ENCODE results near the gene DIPK2A.
A peak's percentile ranks its signal among the peaks of the same experiment; 100 is the strongest.

The DIPK2A gene

DNA sequence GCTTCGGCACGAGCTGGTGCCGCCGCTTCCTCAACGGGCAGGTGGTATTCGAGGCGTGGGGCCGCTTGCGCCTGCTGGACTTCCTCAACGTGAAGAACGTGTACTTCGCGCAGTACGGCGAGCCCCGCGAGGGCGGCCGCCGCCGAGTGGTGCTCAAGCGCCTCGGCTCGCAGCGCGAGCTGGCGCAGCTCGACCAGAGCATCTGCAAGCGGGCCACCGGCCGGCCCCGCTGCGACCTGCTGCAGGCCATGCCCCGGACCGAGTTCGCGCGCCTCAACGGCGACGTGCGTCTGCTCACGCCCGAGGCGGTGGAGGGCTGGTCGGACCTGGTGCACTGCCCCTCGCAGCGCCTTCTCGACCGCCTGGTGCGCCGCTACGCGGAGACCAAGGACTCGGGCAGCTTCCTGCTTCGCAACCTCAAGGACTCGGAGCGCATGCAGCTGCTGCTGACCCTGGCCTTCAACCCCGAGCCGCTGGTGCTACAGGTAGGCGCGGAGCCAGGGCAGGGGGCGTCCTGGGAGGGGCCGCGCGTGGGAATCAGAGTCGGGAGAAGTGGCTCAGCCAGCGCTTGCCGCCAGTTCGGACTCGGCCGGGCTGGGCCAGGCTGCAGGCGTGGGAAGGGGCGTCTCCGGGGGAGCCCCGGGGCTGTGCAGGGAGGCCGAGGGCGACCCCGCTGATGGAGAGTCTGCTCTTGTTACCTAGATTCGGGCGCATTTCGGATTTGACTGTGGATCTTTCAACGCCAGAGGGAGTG, 1.1 kb downstream of the DIPK2A start (continued):
- TF ChIP-seq ZBTB11 (tag by site-specific recombination; conservative IDR thresholded peaks at IDR 0.05; ENCODE audit: low read depth) (peak; percentile 70; the same call in 1 of the 2 replicates), ZNF138 (tag by site-specific recombination; IDR thresholded peaks at IDR 0.05; ENCODE audit: borderline replicate concordance) (no peak), GLI2 (tag by site-specific recombination; IDR thresholded peaks at IDR 0.05; ENCODE audit: borderline replicate concordance, low read depth) (no peak), ZNF350 (tag by site-specific recombination; IDR thresholded peaks at IDR 0.05) (no peak), ZNF747 (tag by site-specific recombination; IDR thresholded peaks at IDR 0.05) (no peak), SP7 (tag by site-specific recombination; IDR thresholded peaks at IDR 0.05) (no peak), ZNF670 (tag by site-specific recombination; IDR thresholded peaks at IDR 0.05; ENCODE audit: low read depth) (no peak), ZNF211 (tag by site-specific recombination; IDR thresholded peaks at IDR 0.05; ENCODE audit: low read depth) (no peak), ZNF2 (tag by site-specific recombination; IDR thresholded peaks at IDR 0.05) (no peak), ZNF157 (tag by site-specific recombination; IDR thresholded peaks at IDR 0.05) (no peak), ZSCAN18 (tag by site-specific recombination; IDR thresholded peaks at IDR 0.05) (no peak), ZNF623 (tag by site-specific recombination; IDR thresholded peaks at IDR 0.05) (no peak), INSM2 (tag by site-specific recombination; IDR thresholded peaks at IDR 0.05) (no peak), ZFP41 (tag by site-specific recombination; IDR thresholded peaks at IDR 0.05; ENCODE audit: borderline replicate concordance) (no peak), ZNF426 (tag by site-specific recombination; IDR thresholded peaks at IDR 0.05) (no peak), ZNF366 (tag by site-specific recombination; conservative IDR thresholded peaks at IDR 0.05) (no peak), ZNF449 (tag by site-specific recombination; IDR thresholded peaks at IDR 0.05) (no peak), ZNF324 (tag by site-specific recombination; IDR thresholded peaks at IDR 0.05) (0 out of 2 replicates have a peak, but pooled peaks have one; percentile 15), ZNF391 (tag by site-specific recombination; IDR thresholded peaks at IDR 0.05; ENCODE audit: borderline replicate concordance, low read depth) (no peak), ZNF560 (tag by site-specific recombination; IDR thresholded peaks at IDR 0.05; ENCODE audit: borderline replicate concordance) (no peak), ZNF266 (tag by site-specific recombination; IDR thresholded peaks at IDR 0.05; ENCODE audit: low read depth) (no peak), ZNF184 (tag by site-specific recombination; IDR thresholded peaks at IDR 0.05) (no peak), ZNF174 (tag by site-specific recombination; IDR thresholded peaks at IDR 0.05) (no peak)
- TF ChIP-seq, protein P1, sequence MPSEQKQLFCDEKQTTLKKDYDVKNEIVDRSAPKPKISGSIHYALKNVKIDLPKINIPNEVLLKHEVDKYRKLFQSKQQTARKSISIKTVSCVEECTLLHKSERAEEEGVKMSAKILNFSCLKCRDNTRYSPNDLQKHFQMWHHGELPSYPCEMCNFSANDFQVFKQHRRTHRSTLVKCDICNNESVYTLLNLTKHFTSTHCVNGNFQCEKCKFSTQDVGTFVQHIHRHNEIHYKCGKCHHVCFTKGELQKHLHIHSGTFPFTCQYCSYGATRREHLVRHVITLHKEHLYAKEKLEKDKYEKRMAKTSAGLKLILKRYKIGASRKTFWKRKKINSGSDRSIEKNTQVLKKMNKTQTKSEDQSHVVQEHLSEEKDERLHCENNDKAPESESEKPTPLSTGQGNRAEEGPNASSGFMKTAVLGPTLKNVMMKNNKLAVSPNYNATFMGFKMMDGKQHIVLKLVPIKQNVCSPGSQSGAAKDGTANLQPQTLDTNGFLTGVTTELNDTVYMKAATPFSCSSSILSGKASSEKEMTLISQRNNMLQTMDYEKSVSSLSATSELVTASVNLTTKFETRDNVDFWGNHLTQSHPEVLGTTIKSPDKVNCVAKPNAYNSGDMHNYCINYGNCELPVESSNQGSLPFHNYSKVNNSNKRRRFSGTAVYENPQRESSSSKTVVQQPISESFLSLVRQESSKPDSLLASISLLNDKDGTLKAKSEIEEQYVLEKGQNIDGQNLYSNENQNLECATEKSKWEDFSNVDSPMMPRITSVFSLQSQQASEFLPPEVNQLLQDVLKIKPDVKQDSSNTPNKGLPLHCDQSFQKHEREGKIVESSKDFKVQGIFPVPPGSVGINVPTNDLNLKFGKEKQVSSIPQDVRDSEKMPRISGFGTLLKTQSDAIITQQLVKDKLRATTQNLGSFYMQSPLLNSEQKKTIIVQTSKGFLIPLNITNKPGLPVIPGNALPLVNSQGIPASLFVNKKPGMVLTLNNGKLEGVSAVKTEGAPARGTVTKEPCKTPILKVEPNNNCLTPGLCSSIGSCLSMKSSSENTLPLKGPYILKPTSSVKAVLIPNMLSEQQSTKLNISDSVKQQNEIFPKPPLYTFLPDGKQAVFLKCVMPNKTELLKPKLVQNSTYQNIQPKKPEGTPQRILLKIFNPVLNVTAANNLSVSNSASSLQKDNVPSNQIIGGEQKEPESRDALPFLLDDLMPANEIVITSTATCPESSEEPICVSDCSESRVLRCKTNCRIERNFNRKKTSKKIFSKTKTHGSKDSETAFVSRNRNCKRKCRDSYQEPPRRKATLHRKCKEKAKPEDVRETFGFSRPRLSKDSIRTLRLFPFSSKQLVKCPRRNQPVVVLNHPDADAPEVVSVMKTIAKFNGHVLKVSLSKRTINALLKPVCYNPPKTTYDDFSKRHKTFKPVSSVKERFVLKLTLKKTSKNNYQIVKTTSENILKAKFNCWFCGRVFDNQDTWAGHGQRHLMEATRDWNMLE (tag by site-specific recombination; conservative IDR thresholded peaks at IDR 0.05; ENCODE audit: low read depth) = no peak
- TF ChIP-seq, protein P2, sequence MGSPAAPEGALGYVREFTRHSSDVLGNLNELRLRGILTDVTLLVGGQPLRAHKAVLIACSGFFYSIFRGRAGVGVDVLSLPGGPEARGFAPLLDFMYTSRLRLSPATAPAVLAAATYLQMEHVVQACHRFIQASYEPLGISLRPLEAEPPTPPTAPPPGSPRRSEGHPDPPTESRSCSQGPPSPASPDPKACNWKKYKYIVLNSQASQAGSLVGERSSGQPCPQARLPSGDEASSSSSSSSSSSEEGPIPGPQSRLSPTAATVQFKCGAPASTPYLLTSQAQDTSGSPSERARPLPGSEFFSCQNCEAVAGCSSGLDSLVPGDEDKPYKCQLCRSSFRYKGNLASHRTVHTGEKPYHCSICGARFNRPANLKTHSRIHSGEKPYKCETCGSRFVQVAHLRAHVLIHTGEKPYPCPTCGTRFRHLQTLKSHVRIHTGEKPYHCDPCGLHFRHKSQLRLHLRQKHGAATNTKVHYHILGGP (tag by site-specific recombination; IDR thresholded peaks at IDR 0.05) = no peak
